Activated CD4-positive, alpha-beta T cell treated with anti-CD3 and anti-CD28 coated beads, Interleukin-2, amount 10 ng/mL, durations not matched to agents 24 days and 14 days (primary cell): ENCODE results near the gene ZNF649. TPM values are rescaled to one million over a fixed set of nuclear protein-coding genes. Genes with fewer than 3 reads are reported as not detected.

ENCODE experiments used
- DNase-seq: peaks from one replicate; pipeline ENCODE4 v3.0.0; 2022
- H3K27ac Mint-ChIP-seq: one replicate; pipeline ENCODE4 v1.8.0; 2022; ENCODE audit warnings: mild to moderate bottlenecking, mixed read lengths
- H3K27me3 Mint-ChIP-seq: one replicate; pipeline ENCODE4 v1.8.0; 2022; ENCODE audit warnings: mixed read lengths
- H3K36me3 Mint-ChIP-seq: one replicate; pipeline ENCODE4 v1.8.0; 2022; ENCODE audit warnings: low read depth, mild to moderate bottlenecking, mixed read lengths
- H3K4me1 Mint-ChIP-seq: one replicate; pipeline ENCODE4 v1.8.0; 2021; ENCODE audit warnings: mixed read lengths
- H3K4me3 Mint-ChIP-seq: one replicate; pipeline ENCODE4 v1.8.0; 2022; ENCODE audit warnings: mild to moderate bottlenecking, moderate library complexity, mixed read lengths
- H3K9me3 Mint-ChIP-seq: one replicate; pipeline ENCODE4 v1.8.0; 2021; ENCODE audit warnings: mixed read lengths
- intact Hi-C: fragments of 100-400 bp; cut with micrococcal nuclease; formaldehyde crosslinking; loops from one replicate; pipeline ENCODE4 v1.15.1; 2023
- total RNA-seq: library from RNA; stranded (reverse); gene quantifications from 2 replicates; pipeline ENCODE4 v1.2.3, GENCODE V29; 2022

The ZNF649 gene
- 10.7 and 11.0 TPM in 2 replicates for total RNA-seq

DNA sequence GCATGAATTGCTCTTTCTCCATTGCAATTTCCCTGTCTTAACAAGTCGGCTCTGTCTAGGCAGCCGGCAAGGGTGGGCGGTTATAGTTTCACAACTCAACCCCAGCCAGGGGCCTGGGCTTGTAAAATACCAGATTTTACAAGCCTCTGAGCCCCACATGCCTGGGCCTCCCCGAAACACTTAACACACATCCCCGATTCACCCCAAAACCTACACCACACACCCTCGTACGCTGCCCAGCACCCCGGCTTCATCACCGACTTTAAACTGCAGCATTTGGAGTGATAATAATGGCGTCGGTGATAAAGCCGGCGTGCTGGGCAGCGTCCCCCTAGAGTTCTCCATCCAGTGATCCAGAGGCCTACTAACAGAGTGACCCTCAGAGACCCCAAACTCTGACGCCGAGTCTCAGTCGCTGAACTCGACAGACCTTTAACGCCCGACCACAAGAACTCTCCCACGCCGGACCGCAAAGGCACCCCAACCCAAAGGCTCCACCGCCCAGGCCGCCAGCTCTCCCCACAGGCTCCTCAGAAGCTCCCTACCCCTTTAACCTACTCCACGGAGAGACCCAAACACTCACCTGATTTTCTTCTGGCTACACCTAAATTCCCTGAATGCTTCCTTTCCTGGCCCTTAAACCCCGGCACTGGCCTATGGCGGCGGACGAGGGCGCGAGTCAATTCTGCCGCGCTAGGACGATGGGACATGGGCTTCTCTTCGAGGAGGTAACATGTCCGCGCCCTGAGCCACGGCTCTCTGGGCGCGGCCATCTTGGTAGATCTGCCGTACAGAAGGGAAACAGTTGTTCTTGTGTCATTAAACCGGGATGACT is at the start of gene ZNF649:
Gene ZNF649, minus strand, starts transcription at position 687 of the 835 bp plus-strand sequence. CDS start 4,910 bp downstream, outside the sequence.
- H3K27ac Mint-ChIP-seq = peak within 1 kb of the TSS; percentile 95
- peaks cover 11% of the 10 kb centered on the region for H3K4me1 Mint-ChIP-seq
- H3K27me3 Mint-ChIP-seq = peaks cover 4% of the 10 kb centered on the region
- intact Hi-C loops = loop anchor here (1.0 to 2.0 kb wide), 4 partner anchors 23 to 285 kb away; partner anchors contain the start of genes ZNF350 and ZNF613
- DNase-seq = peak; percentile 93
- peaks cover 49% of the 10 kb centered on the region for H3K9me3 Mint-ChIP-seq
- H3K4me3 Mint-ChIP-seq = peak within 1 kb of the TSS; percentile 87
- H3K36me3 Mint-ChIP-seq = peaks cover 61% of the 10 kb centered on the region

DNA sequence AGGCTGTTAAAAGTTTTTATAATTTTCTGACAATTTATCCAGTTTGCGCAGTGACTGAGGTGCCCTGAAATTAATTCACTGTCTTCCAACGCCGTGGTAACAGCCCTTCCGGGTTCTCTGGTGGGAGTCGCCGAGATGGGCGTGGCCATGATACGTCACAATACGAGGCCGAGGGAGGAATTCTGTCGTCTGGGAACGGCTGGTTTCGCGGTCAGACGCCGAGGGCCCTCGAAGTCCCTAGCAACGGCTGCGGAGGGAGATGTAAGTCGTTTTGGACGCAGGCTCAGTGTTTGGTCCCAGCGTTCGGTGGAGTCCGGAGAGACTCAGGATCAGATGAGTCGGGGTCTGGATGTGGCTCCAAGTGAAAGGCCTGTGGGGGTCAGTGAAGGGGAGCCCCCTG is 44.2 kb upstream of the ZNF649 start:
- DNase-seq = no peak
- Mint-ChIP-seq H3K9me3 (peaks cover 37% of the 10 kb centered on the region), H3K4me1 (no peaks in the 10 kb centered on the region), H3K4me3 (no peak overlapping the region), H3K27ac (no peak overlapping the region), H3K27me3 (no peaks in the 10 kb centered on the region), H3K36me3 (peaks cover 29% of the 10 kb centered on the region)
- intact Hi-C loops = no loop called here

DNA sequence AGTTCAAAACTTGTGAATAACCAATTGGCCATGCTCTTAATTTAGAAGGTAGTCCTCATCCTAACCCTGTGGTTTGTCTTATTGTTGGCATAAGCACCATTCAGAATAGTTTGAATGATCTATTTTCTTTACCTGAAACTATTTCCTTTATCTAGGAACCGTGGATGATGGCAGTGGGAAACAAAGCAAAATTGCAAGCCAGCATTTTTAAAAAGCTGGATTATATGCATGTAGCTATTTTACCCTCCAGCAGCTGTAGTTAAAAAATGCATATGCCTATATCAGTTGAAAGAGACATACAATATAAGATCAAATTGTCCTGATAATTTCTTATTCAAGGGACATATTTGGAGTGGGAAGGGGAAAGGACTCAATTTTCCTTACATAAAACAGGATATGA is 41.8 kb upstream of the ZNF649 start:
- no peak for DNase-seq
- Mint-ChIP-seq H3K4me1 (no peaks in the 10 kb centered on the region), H3K4me3 (no peak overlapping the region), H3K36me3 (peaks cover 53% of the 10 kb centered on the region), H3K27ac (no peak overlapping the region), H3K27me3 (no peaks in the 10 kb centered on the region), H3K9me3 (peaks cover 46% of the 10 kb centered on the region)
- intact Hi-C loops = no loop called here

DNA sequence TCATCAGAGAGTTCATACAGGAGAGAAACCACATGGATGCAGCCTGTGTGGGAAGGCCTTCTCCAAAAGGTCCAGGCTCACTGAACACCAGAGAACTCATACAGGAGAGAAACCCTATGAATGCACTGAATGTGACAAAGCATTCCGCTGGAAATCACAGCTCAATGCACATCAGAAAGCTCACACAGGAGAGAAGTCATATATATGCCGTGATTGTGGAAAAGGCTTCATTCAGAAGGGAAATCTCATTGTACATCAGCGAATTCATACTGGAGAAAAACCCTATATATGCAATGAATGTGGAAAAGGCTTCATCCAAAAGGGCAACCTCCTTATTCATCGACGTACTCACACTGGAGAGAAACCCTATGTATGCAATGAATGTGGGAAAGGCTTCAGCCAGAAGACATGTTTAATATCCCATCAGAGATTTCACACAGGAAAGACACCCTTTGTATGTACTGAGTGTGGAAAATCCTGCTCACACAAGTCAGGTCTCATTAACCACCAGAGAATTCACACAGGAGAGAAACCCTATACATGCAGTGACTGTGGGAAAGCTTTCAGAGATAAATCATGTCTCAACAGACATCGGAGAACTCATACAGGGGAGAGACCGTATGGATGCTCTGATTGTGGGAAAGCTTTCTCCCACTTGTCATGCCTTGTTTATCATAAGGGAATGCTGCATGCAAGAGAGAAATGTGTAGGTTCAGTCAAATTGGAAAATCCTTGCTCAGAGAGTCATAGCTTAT is 40.2 kb upstream of the ZNF649 start:
- H3K4me3 Mint-ChIP-seq = no peak overlapping the region
- intact Hi-C loops = no loop called here
- peaks cover 46% of the 10 kb centered on the region for H3K9me3 Mint-ChIP-seq
- H3K4me1 Mint-ChIP-seq = no peaks in the 10 kb centered on the region
- no peak overlapping the region for H3K27ac Mint-ChIP-seq
- no peak for DNase-seq
- peaks cover 67% of the 10 kb centered on the region for H3K36me3 Mint-ChIP-seq
- H3K27me3 Mint-ChIP-seq = no peaks in the 10 kb centered on the region

DNA sequence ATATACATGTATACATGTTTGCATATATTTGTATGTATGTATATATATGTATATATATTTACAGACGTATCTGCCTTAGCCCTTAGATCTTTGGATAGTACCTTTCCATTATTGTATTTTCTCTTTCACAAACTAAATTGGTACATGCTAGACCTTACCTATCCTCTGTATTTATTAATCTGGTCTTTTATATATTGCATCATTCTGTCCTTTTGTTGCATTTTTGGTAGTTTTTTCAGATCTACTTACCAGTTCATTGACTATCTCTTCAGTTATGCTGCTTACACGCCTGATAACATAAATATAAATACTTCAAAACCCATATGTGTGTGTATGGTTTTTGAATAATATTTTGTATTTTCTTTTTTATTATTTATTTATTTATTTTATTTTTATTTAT is 34.1 kb upstream of the ZNF649 start:
- Mint-ChIP-seq H3K27ac (no peak overlapping the region), H3K27me3 (no peaks in the 10 kb centered on the region), H3K4me1 (no peaks in the 10 kb centered on the region), H3K4me3 (no peak overlapping the region), H3K36me3 (peaks cover 93% of the 10 kb centered on the region), H3K9me3 (peaks cover 50% of the 10 kb centered on the region)
- DNase-seq = no peak
- intact Hi-C loops = no loop called here

DNA sequence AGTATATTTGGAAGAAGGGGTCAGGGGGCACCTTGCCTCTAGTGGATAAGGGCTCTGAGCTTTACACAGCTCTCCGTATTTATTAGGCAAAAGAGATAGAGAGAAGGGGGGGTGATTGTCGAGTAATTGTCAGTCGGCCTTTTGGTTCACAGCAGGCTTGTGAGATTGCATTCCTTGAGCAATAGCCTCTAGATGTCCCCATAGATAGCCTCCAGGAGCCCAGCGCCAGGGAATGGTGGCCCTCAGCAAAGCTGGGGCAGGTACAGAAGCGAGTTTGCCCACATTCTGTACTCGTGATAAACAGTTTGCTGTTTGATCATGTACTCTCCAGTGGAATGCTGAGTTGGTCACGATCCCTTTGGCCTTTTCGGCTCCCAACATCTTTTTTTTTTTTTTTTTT is 27.1 kb upstream of the ZNF649 start:
- no peak for DNase-seq
- Mint-ChIP-seq H3K4me1 (peaks cover 13% of the 10 kb centered on the region), H3K4me3 (no peak overlapping the region), H3K27ac (no peak overlapping the region), H3K36me3 (peaks cover 81% of the 10 kb centered on the region), H3K9me3 (peaks cover 33% of the 10 kb centered on the region), H3K27me3 (no peaks in the 10 kb centered on the region)
- intact Hi-C loops = no loop called here

DNA sequence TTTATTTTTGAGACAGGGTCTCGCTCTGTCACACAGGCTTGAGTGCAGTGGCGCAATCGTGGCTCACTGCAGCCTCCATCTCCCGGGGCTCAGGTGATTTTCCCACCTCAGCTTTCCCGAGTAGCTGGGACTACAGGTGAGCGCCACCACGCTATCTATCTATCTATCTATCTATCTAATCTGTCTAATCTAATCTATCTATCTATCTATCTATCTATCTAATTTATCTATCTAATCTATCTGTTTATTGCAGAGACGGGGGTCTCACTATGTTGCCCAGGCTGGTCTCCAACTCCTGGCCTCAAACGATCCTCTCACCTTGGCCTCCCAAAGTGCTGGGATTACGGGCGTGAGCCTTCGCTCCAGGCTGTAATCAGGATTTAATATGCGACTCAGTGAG is 23.0 kb upstream of the ZNF649 start:
- H3K27ac Mint-ChIP-seq = peak overlapping the region; percentile 97
- intact Hi-C loops = loop anchor here (1.0 to 5.0 kb wide), 7 partner anchors 23 to 599 kb away; partner anchors contain the start of genes ZNF350, ZNF614, ZNF615 and ZNF649
- peaks cover 19% of the 10 kb centered on the region for H3K4me1 Mint-ChIP-seq
- peaks cover 58% of the 10 kb centered on the region for H3K36me3 Mint-ChIP-seq
- H3K4me3 Mint-ChIP-seq = peak overlapping the region; percentile 100
- no peak for DNase-seq
- H3K27me3 Mint-ChIP-seq = no peaks in the 10 kb centered on the region
- H3K9me3 Mint-ChIP-seq = peaks cover 41% of the 10 kb centered on the region

DNA sequence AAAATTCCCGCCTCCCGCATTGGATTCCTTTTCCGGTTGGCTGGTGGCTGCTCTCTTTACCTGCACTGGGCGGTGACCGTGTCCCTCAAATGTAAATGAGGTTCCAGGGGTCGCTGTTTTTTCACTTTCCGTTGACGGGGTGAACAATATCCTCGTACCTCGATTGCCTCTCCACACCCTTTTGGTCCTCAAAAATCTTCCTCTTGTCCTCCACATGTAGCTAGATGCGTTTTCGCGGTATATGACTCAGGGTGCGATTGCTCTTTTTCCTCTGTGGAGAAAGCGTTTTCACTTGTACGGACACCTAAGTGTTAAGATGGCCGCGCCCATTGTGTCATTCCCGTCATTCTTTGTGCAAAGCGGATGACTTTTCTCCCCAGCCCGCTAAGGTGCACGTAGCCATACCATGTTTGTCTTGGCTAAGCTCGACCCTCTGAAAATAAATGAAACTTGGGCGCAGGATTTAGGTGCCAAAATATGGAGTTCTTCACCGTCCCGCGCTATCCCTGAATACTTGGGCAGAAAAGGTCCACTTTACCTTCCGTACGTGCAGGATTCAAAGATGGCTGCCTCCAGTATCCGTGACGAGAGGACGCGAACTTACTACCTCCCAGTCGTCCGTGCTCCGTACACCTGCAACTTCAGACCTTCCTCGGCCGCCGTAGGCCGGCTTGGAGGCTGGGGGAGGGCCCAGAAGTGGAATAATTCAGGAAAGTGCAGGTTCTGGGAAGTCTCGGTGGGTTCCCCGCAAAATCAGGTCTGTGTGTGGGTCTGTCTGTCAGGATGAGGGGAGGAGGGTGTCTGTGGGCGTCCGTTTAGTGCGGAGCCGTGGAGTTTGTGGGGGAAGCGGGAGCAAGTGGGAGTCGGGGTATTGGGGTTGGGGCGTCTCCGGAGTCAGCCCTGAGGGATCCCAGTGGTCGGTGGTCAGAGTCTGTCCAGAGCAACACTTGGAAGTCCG is 22.2 kb upstream of the ZNF649 start, which contains the start of gene ZNF613:
Gene ZNF613, plus strand, starts transcription at position 689 of the 958 bp plus-strand sequence. CDS start 8,749 bp downstream, outside the sequence.
- H3K4me1 Mint-ChIP-seq = peaks cover 19% of the 10 kb centered on the region
- H3K4me3 Mint-ChIP-seq = peak within 1 kb of the TSS; percentile 100
- DNase-seq = peak; percentile 93
- peak within 1 kb of the TSS; percentile 97 for H3K27ac Mint-ChIP-seq
- intact Hi-C loops = loop anchor here (1.0 to 5.0 kb wide), 7 partner anchors 22 to 600 kb away; partner anchors contain the start of genes ZNF350, ZNF614, ZNF615 and ZNF649
- peaks cover 52% of the 10 kb centered on the region for H3K36me3 Mint-ChIP-seq
- no peaks in the 10 kb centered on the region for H3K27me3 Mint-ChIP-seq
- peaks cover 43% of the 10 kb centered on the region for H3K9me3 Mint-ChIP-seq

DNA sequence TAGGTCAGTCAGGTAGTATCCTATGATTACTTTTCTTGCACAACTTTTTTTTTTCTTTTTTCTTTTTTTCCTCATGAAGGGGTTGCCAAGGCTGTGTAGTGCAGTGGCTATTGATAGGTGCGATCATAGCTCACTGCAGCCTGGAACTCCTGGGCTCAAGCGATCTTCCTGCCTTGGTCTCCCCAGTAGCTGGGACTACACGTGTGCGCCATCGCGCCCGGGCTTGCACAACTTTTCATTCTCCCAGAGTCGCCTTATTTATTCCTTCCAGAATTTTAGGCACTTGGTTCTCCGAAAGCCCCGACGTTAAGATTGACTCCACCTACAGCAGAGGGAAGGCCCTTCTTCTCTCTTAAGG is 21.6 kb upstream of the ZNF649 start:
- intact Hi-C loops = loop anchor here (2.0 to 5.0 kb wide), 2 partner anchors 82 to 601 kb away; partner anchors contain the start of genes ZNF615 and ZNF808
- Mint-ChIP-seq H3K36me3 (peaks cover 50% of the 10 kb centered on the region), H3K4me3 (peak overlapping the region; percentile 100), H3K9me3 (peaks cover 50% of the 10 kb centered on the region), H3K27me3 (no peaks in the 10 kb centered on the region), H3K27ac (peak overlapping the region; percentile 97), H3K4me1 (peaks cover 19% of the 10 kb centered on the region)
- DNase-seq = no peak

DNA sequence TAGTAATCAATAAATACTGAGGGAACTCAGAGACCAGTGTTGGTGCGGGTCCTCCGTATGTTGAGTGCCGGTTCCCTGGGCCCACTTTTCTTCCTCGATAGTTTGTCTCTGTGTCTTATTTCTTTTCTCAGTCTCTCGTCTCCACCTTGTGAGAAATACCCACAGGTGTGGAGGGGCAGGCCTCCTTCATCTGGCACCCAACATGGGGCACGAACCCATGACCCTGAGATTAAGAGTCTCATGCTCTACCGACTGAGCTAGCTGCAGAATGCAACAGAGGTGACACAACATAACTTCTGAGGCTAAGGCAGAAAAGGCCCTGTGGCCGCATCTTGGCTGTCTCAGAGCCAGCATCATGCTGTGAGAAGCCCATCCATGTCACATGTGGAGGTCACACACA is 17.1 kb upstream of the ZNF649 start:
- peaks cover 19% of the 10 kb centered on the region for H3K36me3 Mint-ChIP-seq
- no peak for DNase-seq
- H3K4me1 Mint-ChIP-seq = peaks cover 6% of the 10 kb centered on the region
- no peak overlapping the region for H3K27ac Mint-ChIP-seq
- peaks cover 43% of the 10 kb centered on the region for H3K9me3 Mint-ChIP-seq
- no peaks in the 10 kb centered on the region for H3K27me3 Mint-ChIP-seq
- no peak overlapping the region for H3K4me3 Mint-ChIP-seq
- intact Hi-C loops = no loop called here

DNA sequence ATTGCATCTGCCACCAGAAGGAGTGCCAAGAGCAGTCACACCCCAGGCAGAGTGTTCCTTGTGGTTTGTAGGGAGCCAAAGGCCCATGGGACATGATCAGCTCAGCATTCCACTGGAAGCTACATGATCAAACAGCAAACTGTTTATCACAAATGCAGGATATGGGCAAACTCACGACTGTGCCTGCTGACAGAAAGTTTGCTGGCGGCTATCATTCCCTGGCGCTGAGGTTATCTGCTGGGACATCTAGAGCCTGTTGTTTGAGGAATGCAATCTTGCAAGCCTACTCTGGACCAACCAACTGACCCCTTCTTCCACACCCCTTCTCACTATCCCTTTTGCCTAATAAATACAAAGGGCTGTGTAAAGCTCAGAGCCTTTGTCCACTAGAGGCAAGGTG is 14.8 kb upstream of the ZNF649 start:
- no peak overlapping the region for H3K4me3 Mint-ChIP-seq
- no peak overlapping the region for H3K27ac Mint-ChIP-seq
- H3K36me3 Mint-ChIP-seq = peaks cover 8% of the 10 kb centered on the region
- H3K4me1 Mint-ChIP-seq = no peaks in the 10 kb centered on the region
- H3K9me3 Mint-ChIP-seq = peaks cover 40% of the 10 kb centered on the region
- intact Hi-C loops = no loop called here
- no peak for DNase-seq
- H3K27me3 Mint-ChIP-seq = no peaks in the 10 kb centered on the region

DNA sequence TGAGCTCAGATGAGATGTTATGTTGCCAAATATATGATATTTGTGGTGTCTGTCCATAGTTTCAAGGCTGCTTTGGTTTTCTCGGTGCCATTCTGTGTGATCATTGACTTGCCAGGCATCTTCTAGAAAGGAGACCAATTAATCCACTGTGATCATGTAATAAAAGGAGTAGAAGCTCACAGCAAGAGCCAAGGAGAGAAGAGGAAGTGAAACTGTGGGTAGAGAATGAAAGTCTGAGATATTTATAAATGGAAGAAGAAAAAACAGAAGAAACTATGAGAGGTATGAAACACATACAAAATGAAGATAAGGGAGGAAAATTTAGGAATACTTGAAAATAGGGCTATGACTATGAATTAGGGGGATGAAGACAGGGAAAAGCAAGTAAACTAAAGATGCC is 11.3 kb upstream of the ZNF649 start:
- peaks cover 5% of the 10 kb centered on the region for H3K36me3 Mint-ChIP-seq
- intact Hi-C loops = no loop called here

DNA sequence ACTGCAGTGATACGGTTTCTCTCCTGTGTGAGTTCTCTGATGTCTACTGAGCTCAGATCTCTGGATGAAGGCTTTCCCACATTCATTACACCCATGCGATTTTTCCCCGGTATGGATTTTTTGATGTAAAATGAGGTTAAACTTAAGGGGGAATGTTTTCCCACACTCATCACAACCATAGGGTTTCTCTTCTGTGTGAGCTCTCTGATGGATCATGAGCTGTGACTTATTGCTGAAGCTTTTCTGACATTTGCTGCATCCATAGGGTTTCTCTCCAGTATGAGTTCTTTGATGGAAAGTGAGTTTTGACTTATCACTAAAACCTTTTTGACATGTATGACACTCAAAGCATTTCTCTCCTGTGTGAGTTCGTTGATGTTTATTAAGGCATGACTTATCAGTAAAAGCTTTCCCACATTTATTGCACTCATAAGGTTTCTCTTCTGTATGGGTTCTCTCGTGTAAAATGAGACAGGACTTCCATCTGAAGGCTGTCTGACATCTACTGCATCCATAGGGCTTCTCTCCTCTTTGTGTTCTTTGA is 10.6 kb upstream of the ZNF649 start:
- intact Hi-C loops = no loop called here
- H3K4me1 Mint-ChIP-seq = no peaks in the 10 kb centered on the region
- H3K9me3 Mint-ChIP-seq = peaks cover 43% of the 10 kb centered on the region
- no peak for DNase-seq
- H3K36me3 Mint-ChIP-seq = peaks cover 5% of the 10 kb centered on the region
- no peaks in the 10 kb centered on the region for H3K27me3 Mint-ChIP-seq
- H3K27ac Mint-ChIP-seq = no peak overlapping the region
- H3K4me3 Mint-ChIP-seq = no peak overlapping the region

More for the DNA sequence above, 11.3 kb upstream of the ZNF649 start:
- peaks cover 48% of the 10 kb centered on the region for H3K9me3 Mint-ChIP-seq
- no peaks in the 10 kb centered on the region for H3K27me3 Mint-ChIP-seq
- no peaks in the 10 kb centered on the region for H3K4me1 Mint-ChIP-seq
- H3K4me3 Mint-ChIP-seq = no peak overlapping the region
- H3K27ac Mint-ChIP-seq = no peak overlapping the region
- DNase-seq = no peak
